Loucy (cell line): ENCODE results near the gene CFAP43.

Experiments
- CTCF ChIP-seq: fragments of 200-600 bp; sonication (generic); conservative IDR thresholded peaks from 2 replicates; pipeline ENCODE4 v1.5.1; 2014; ENCODE audit warnings: mild to moderate bottlenecking, antibody characterized with exemption, low read length
- EZH2phosphoT487 ChIP-seq: fragments of 200-600 bp; IDR thresholded peaks from 2 replicates; pipeline ENCODE4 v1.6.1; 2018; ENCODE audit warnings: antibody characterized with exemption, mild to moderate bottlenecking, moderate library complexity, borderline replicate concordance

DNA sequence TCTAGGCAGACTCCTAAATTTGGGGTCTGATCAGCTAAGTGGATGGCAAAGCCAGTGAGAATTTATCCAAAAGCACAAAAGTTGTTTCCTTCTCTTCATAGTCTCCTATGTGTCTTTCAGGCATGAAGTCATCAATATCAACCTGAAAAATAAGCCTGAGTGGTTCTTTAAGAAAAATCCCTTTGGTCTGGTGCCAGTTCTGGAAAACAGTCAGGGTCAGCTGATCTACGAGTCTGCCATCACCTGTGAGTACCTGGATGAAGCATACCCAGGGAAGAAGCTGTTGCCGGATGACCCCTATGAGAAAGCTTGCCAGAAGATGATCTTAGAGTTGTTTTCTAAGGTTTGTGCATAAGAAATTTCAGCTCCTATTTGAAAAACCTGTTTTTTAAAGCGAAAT, 27.3 kb upstream of the CFAP43 start:
- no peak for TF ChIP-seq CTCF
- TF ChIP-seq EZH2phosphoT487: no peak
